K562 (cell line): ENCODE results near the gene POLRMT. TPM values are rescaled to one million over a fixed set of nuclear protein-coding genes. Genes with fewer than 3 reads are reported as not detected.

Experiments
- ATAC-seq: fragments of 200-7000 bp; cut with Tn5 transposase; 3 replicates; pipeline ENCODE4 v1.9.1; 2020; ENCODE audit warnings: moderate library complexity
- BruUV-seq: library from RNA; stranded (reverse); fragments of 400-500 nt; replicated peaks from 2 replicates; lab custom pipeline; 2021; lab: Mats Ljungman, UMichigan
- CTCF ChIA-PET: fragments of 300-600 bp; formaldehyde crosslinking; extraction: SDS; loops from one replicate; lab custom pipeline; 2021; ENCODE audit warnings: low intra/inter-chr PET ratio; lab: Yijun Ruan, JAX
- POLR2A ChIA-PET: fragments of 300-600, 350-650 bp; sonication (Branson Sonifier 250); formaldehyde crosslinking; extraction: SDS; loops from one replicate; lab custom pipeline; 2021; ENCODE audit warnings: antibody characterized with exemption, inconsistent platforms; lab: Yijun Ruan, JAX
- DNase-seq, 4 experiments: peaks; one replicate each; pipeline versions ENCODE4 v3.0.0 to v3.0.0-alpha.2; 2011 to 2018; ENCODE audit warnings: low spot score in 3 of 4, mixed read lengths in 3 of 4; ENCODE audit errors: extremely low read depth in 1 of 4
- FAIRE-seq: peaks from 2 replicates; lab custom pipeline; 2011; peaks lifted over from hg19 to GRCh38; lab: Jason Lieb, UNC
- H2AFZ ChIP-seq: 2 replicates; pipeline ENCODE4 v1.6.0; 2011; ENCODE audit warnings: low read depth, low read length, control low read depth, inconsistent platforms
- H3K27ac ChIP-seq: fragments of 200-600 bp; 3 replicates; pipeline ENCODE4 v1.8.0; 2011; ENCODE audit warnings: low read depth, mild to moderate bottlenecking, control low read depth, inconsistent platforms, low read length, moderate library complexity, mixed read lengths; ENCODE audit errors: extremely low read depth
- H3K27me3 ChIP-seq, 2 experiments: fragments of 300-600 bp in 1 of 2; 2 replicates in 1 of 2; 3 replicates in 1 of 2; pipeline versions ENCODE4 v1.6.0 to v1.8.0; 2011; ENCODE audit warnings: inconsistent platforms in 2 of 2, low read length in 2 of 2, mild to moderate bottlenecking in 1 of 2, mixed read lengths in 1 of 2, moderate library complexity in 1 of 2; ENCODE audit not compliant: control insufficient read depth in 2 of 2, insufficient read depth in 2 of 2
- H3K36me3 ChIP-seq: fragments of 300-600 bp; 3 replicates; pipeline ENCODE4 v1.8.0; 2011; ENCODE audit warnings: mild to moderate bottlenecking, low read length, inconsistent platforms; ENCODE audit not compliant: control insufficient read depth, insufficient read depth
- H3K4me1 ChIP-seq, 2 experiments: fragments of 200-600 bp in 1 of 2; replicated peaks in 1 of 2; 2 replicates in 1 of 2; 3 replicates in 1 of 2; pipeline versions ENCODE4 v1.5.1 to v1.8.0; 2011; ENCODE audit warnings: inconsistent platforms in 2 of 2, low read length in 2 of 2, mild to moderate bottlenecking in 1 of 2, mixed read lengths in 1 of 2, moderate library complexity in 1 of 2; ENCODE audit not compliant: control insufficient read depth in 2 of 2, insufficient read depth in 2 of 2
- H3K4me2 ChIP-seq: 2 replicates; pipeline ENCODE4 v1.6.1; 2011; ENCODE audit warnings: low read length, control low read depth, inconsistent platforms, mixed read lengths; ENCODE audit not compliant: insufficient read depth
- H3K4me3 ChIP-seq: fragments of 200-600 bp; sonication (generic), shearing (Covaris generic); 2 replicates; pipeline ENCODE4 v1.5.1; 2016; ENCODE audit warnings: control low read depth, inconsistent platforms
- H3K79me2 ChIP-seq: fragments of 200-600 bp; 3 replicates; pipeline ENCODE4 v1.8.0; 2011; ENCODE audit warnings: low read length, inconsistent platforms; ENCODE audit not compliant: control insufficient read depth, insufficient read depth
- H3K9ac ChIP-seq, 2 experiments: 2 replicates each; pipeline versions ENCODE4 v1.6.0 to v1.6.1; 2011; ENCODE audit warnings: low read depth in 2 of 2, low read length in 2 of 2, control low read depth in 1 of 2, inconsistent platforms in 1 of 2, mild to moderate bottlenecking in 1 of 2, mixed read lengths in 1 of 2; ENCODE audit not compliant: insufficient read depth in 1 of 2
- H3K9me1 ChIP-seq: one replicate; pipeline ENCODE4 v1.6.0; 2011; ENCODE audit warnings: inconsistent platforms, mild to moderate bottlenecking, low read length, moderate library complexity; ENCODE audit not compliant: control insufficient read depth, insufficient read depth
- H3K9me3 ChIP-seq: replicated peaks from 2 replicates; pipeline ENCODE4 v1.5.1; 2011; ENCODE audit warnings: low read depth, low read length, inconsistent platforms; ENCODE audit not compliant: control insufficient read depth, insufficient read depth
- H4K20me1 ChIP-seq: replicated peaks from 2 replicates; pipeline ENCODE4 v1.6.1; 2011; ENCODE audit warnings: low read length, inconsistent platforms, mixed read lengths; ENCODE audit not compliant: control insufficient read depth, insufficient read depth
- CTBP1 ChIP-seq: fragments of 450-650 bp; IDR thresholded peaks from 2 replicates; pipeline ENCODE4 v1.6.1; 2016; ENCODE audit warnings: borderline replicate concordance
- POLR2G ChIP-seq: fragments of 200-400 bp; formaldehyde crosslinking; IDR thresholded peaks from 2 replicates; pipeline ENCODE4 v1.6.1; 2017; ENCODE audit warnings: low read depth, mild to moderate bottlenecking, antibody characterized with exemption, low read length, moderate library complexity
- PRMT5 ChIP-seq: sonication (generic); formaldehyde crosslinking; IDR thresholded peaks from 2 replicates; pipeline ENCODE4 v1.5.0; 2020; ENCODE audit warnings: missing genetic modification reagents
- WGBS: fragments of 100-300 bp; shearing (Covaris generic); methylation state at CpG from one replicate; pipeline ENCODE4 v1.1.6; 2016; ENCODE audit warnings: low coverage, mixed read lengths; ENCODE audit not compliant: insufficient coverage; ENCODE audit errors: missing lambda C conversion rate; 5-methylcytosine and 5-hydroxymethylcytosine counted together
- in situ Hi-C: fragments of 300-500 bp; cut with MboI; formaldehyde crosslinking; loops from 4 replicates; pipeline ENCODE4 v1.15.0; 2018; ENCODE audit warnings: inconsistent platforms, mixed read lengths
- intact Hi-C: fragments of 100-400 bp; cut with micrococcal nuclease; formaldehyde crosslinking; loops from 2 replicates; pipeline ENCODE4 v1.14.2; 2022
- polyA plus RNA-seq, 8 experiments: library from polyadenylated mRNA; depleted of rRNA in 4 of 8; stranded (reverse) in 5 of 8; unstranded in 3 of 8; fragments of >200 nt; fragmentation: Nextera tagmentation in 2 of 8; fragmentation: Illumina TruSeq in 1 of 8; extraction: Ambion mirVana in 2 of 8; extraction: Trizol in 1 of 8; gene quantifications; 2 replicates each; pipeline versions ENCODE4 v1.2.1 to v1.2.3, GENCODE V29; 2011 to 2014; ENCODE audit warnings: inconsistent platforms in 1 of 8, missing spikeins in 1 of 8
- total RNA-seq, 7 experiments: library from RNA; depleted of rRNA in 6 of 7; stranded (reverse); fragments of >200 nt in 6 of 7; fragmentation: Illumina TruSeq in 2 of 7; extraction: Trizol in 2 of 7; gene quantifications; 2 replicates each; pipeline versions ENCODE4 v1.2.1 to v1.2.3, GENCODE V29; 2011 to 2021; ENCODE audit warnings: low replicate concordance in 1 of 7
- TF ChIP-seq, protein P1 (sequence below): sonication (generic); formaldehyde crosslinking; IDR thresholded peaks from 2 replicates; pipeline ENCODE4 v1.8.1; 2023; ENCODE audit warnings: mild to moderate bottlenecking, missing genetic modification reagents

The POLRMT gene
- total and polyA plus RNA-seq, 9 of the 15 experiments (the other 6 are each of a cell fraction or from before 2014, with no cell fraction given): 30.3 to 144 (median 68.0) TPM

DNA sequence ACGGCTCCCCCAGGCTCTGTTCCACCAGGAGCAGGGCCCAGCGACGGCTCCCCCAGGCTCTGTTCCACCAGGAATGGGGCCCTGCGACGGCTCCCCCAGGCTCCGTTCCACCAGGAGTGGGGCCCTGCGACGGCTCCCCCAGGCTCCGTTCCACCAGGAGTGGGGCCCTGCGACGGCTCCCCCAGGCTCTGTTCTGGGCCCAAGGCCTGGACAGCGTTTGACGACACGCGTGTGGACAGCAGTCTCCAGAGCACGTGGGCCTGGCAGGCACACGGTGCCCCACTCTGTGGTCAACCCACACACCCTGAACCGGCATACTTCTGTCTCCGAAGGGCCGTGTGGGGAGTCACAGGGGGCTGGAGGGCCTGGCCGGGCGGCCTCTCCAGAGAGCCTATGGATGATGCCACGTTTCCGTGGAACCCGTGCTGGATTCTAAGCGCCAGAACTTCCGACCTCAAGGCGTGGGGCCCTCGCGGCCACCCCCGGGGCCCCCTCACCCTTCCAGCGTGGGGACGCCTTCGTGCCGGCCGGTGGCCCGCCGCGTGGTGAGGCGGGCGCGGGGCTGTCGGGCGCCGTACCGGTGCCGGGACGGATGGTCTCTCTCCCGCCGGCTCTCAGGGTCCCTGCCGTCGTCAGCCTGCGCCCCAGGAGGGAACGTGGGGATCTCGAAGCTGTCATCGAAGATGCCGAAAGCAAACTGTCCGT, 17.9 kb upstream of the POLRMT start:
- Histone ChIP-seq H3K4me3 (no peak overlapping the region), H3K36me3 (peaks cover 90% of the 10 kb centered on the region; the same call in 2 of the 3 replicates), H2AFZ (no peak overlapping the region), H3K9me1 (no peaks in the 10 kb centered on the region), H3K27ac (no peak overlapping the region), H3K27me3 (no peaks in the 10 kb centered on the region), H3K4me2 (no peak overlapping the region), H4K20me1 (peaks cover 15% of the 10 kb centered on the region), H3K9ac (no peak overlapping the region), H3K4me1 (peaks cover 0 to 29% of the 10 kb centered on the region in 2 experiments; a peak in 2 of 5 replicates), H3K9me3 (no peaks in the 10 kb centered on the region), H3K79me2 (peaks cover 41% of the 10 kb centered on the region)
- TF ChIP-seq PRMT5 (no peak), POLR2G (peak; percentile 44; the same call in 1 of the 2 replicates)
- DNase-seq: peak in 1 of 4 experiments; percentile 16
- ATAC-seq: no peak
- BruUV-seq: no TSS peak
- intact Hi-C loops: no loop called here
- 98% methylated on average over 21 of the region's 58 CpGs for WGBS
- ChIA-PET POLR2A (no interaction called here), CTCF (no interaction called here)
- in situ Hi-C loops: no loop called here
- FAIRE-seq: no peak

DNA sequence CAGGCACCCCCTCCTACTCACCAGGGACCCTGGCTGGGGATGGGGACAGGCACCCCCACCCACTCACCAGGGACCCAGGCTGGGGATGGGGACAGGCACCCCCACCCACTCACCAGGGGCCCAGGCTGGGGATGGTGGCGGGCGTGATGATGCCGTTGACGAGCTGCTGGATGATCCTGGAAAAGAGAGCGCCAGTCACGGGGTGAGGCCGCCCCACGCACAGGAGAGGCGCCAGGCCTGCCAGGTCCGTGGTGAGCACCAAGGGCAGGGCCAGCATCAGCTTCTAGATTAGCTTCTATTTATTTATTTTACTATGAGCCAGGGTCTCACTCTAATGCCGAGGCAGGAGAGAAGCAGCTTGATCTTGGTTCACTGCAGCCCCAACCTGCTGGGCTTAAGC, 16.8 kb upstream of the POLRMT start:
- Histone ChIP-seq H3K27ac (no peak overlapping the region), H3K27me3 (no peaks in the 10 kb centered on the region), H2AFZ (no peak overlapping the region), H3K4me1 (peaks cover 0 to 30% of the 10 kb centered on the region in 2 experiments; a peak in 2 of 5 replicates), H3K36me3 (peaks cover 84% of the 10 kb centered on the region; the same call in 2 of the 3 replicates), H4K20me1 (peaks cover 8% of the 10 kb centered on the region), H3K9me3 (no peaks in the 10 kb centered on the region), H3K79me2 (peaks cover 29% of the 10 kb centered on the region), H3K9ac (no peak overlapping the region), H3K9me1 (no peaks in the 10 kb centered on the region), H3K4me2 (no peak overlapping the region), H3K4me3 (no peak overlapping the region)
- in situ Hi-C loops (no loop called here), intact Hi-C loops (no loop called here)
- ChIA-PET CTCF (no interaction called here), POLR2A (interaction anchor here (0.7 kb wide), 1 partner anchor 9 kb away, joined by 3 read pairs; no protein-coding TSS in a partner anchor)
- ATAC-seq: no peak
- 97% methylated on average over 6 of the region's 11 CpGs for WGBS
- BruUV-seq: no TSS peak
- peak; percentile 34; the same call in 1 of the 2 replicates for TF ChIP-seq POLR2G
- no peak for TF ChIP-seq CTBP1
- TF ChIP-seq, protein P1, sequence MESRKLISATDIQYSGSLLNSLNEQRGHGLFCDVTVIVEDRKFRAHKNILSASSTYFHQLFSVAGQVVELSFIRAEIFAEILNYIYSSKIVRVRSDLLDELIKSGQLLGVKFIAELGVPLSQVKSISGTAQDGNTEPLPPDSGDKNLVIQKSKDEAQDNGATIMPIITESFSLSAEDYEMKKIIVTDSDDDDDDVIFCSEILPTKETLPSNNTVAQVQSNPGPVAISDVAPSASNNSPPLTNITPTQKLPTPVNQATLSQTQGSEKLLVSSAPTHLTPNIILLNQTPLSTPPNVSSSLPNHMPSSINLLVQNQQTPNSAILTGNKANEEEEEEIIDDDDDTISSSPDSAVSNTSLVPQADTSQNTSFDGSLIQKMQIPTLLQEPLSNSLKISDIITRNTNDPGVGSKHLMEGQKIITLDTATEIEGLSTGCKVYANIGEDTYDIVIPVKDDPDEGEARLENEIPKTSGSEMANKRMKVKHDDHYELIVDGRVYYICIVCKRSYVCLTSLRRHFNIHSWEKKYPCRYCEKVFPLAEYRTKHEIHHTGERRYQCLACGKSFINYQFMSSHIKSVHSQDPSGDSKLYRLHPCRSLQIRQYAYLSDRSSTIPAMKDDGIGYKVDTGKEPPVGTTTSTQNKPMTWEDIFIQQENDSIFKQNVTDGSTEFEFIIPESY: 0 out of 2 replicates have a peak, but pooled peaks have one; percentile 17
- FAIRE-seq: no peak
- no peak for DNase-seq
